ENCODE results near the gene SNAI3.

SNAI3 gene

GRCh38 chr16:88665148-88665547, 21.2 kb downstream of the SNAI3 start:
- no peak for DNase-seq

- peak; percentile 85 for DNase-seq
These were observed 23.3 kb downstream of the SNAI3 start, which contains the start of gene MVD for GRCh38 chr16:88662843-88663606. TSS of gene MVD (minus strand) at chr16:88663091. CDS start at chr16:88663080, 11 bp downstream.

- no peak for DNase-seq
These were observed 24.0 kb downstream of the SNAI3 start for GRCh38 chr16:88662222-88662842.

- DNase-seq, result no peak
These were observed 24.8 kb downstream of the SNAI3 start for GRCh38 chr16:88661468-88661867.

- DNase-seq, result no peak
These were observed 27.1 kb downstream of the SNAI3 start for GRCh38 chr16:88659160-88659559.

GRCh38 chr16:88658714-88659113, 27.6 kb downstream of the SNAI3 start:
- DNase-seq, result no peak

- no peak for DNase-seq
These were observed 28.9 kb downstream of the SNAI3 start for GRCh38 chr16:88657371-88657770.

GRCh38 chr16:88656291-88656980, 29.9 kb downstream of the SNAI3 start:
- no peak for DNase-seq

GRCh38 chr16:88655733-88656281, 30.5 kb downstream of the SNAI3 start:
- no peak for DNase-seq

GRCh38 chr16:88655053-88655732, 31.1 kb downstream of the SNAI3 start:
- DNase-seq, result no peak

- no peak for DNase-seq
These were observed 31.8 kb downstream of the SNAI3 start for GRCh38 chr16:88654363-88655052.

- no peak for DNase-seq
These were observed 32.5 kb downstream of the SNAI3 start for GRCh38 chr16:88653596-88654362.

- no peak for DNase-seq
These were observed 33.2 kb downstream of the SNAI3 start for GRCh38 chr16:88653101-88653500.

GRCh38 chr16:88652762-88653063, 33.6 kb downstream of the SNAI3 start:
- no peak for DNase-seq

- DNase-seq, result no peak
These were observed 34.1 kb downstream of the SNAI3 start for GRCh38 chr16:88651989-88652761.

GRCh38 chr16:88651276-88651988, 34.9 kb downstream of the SNAI3 start:
- no peak for DNase-seq

- no peak for DNase-seq
These were observed 35.5 kb downstream of the SNAI3 start, which contains the start of gene CYBA for GRCh38 chr16:88650749-88651275. TSS of gene CYBA (minus strand) at chr16:88651053. CDS start at chr16:88651013, 40 bp downstream.

GRCh38 chr16:88649924-88650748, 36.2 kb downstream of the SNAI3 start:
- DNase-seq, result no peak
